GM06990 (cell line): ENCODE results near the gene VCP.

Experiments used
- DNase-seq: peaks from one replicate; pipeline ENCODE4 v3.0.0-alpha.2; 2011; ENCODE audit not compliant: insufficient read length; ENCODE audit errors: extremely low read depth
- H3K27me3 ChIP-seq: replicated peaks from 2 replicates; pipeline ENCODE4 v1.6.0; 2011; ENCODE audit warnings: low read length; ENCODE audit not compliant: control insufficient read depth, insufficient read depth
- H3K36me3 ChIP-seq: 2 replicates; pipeline ENCODE4 v1.5.1; 2011; ENCODE audit warnings: low read length; ENCODE audit not compliant: control insufficient read depth, insufficient read depth
- H3K4me3 ChIP-seq: replicated peaks from 2 replicates; pipeline ENCODE4 v1.5.1; 2011; ENCODE audit warnings: low read depth, mild to moderate bottlenecking, control low read depth, low read length
- TF ChIP-seq, protein P1 (sequence below): IDR thresholded peaks from 2 replicates; pipeline ENCODE4 v1.5.1; 2011; ENCODE audit warnings: low read length, control low read depth, mild to moderate bottlenecking, inconsistent platforms; ENCODE audit not compliant: insufficient read depth, poor library complexity, severe bottlenecking

The VCP gene

GRCh38 chr9:35108461-35108860 is 36.0 kb upstream of the VCP start:
- TF ChIP-seq, protein P1, sequence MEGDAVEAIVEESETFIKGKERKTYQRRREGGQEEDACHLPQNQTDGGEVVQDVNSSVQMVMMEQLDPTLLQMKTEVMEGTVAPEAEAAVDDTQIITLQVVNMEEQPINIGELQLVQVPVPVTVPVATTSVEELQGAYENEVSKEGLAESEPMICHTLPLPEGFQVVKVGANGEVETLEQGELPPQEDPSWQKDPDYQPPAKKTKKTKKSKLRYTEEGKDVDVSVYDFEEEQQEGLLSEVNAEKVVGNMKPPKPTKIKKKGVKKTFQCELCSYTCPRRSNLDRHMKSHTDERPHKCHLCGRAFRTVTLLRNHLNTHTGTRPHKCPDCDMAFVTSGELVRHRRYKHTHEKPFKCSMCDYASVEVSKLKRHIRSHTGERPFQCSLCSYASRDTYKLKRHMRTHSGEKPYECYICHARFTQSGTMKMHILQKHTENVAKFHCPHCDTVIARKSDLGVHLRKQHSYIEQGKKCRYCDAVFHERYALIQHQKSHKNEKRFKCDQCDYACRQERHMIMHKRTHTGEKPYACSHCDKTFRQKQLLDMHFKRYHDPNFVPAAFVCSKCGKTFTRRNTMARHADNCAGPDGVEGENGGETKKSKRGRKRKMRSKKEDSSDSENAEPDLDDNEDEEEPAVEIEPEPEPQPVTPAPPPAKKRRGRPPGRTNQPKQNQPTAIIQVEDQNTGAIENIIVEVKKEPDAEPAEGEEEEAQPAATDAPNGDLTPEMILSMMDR, result no peak

DNA sequence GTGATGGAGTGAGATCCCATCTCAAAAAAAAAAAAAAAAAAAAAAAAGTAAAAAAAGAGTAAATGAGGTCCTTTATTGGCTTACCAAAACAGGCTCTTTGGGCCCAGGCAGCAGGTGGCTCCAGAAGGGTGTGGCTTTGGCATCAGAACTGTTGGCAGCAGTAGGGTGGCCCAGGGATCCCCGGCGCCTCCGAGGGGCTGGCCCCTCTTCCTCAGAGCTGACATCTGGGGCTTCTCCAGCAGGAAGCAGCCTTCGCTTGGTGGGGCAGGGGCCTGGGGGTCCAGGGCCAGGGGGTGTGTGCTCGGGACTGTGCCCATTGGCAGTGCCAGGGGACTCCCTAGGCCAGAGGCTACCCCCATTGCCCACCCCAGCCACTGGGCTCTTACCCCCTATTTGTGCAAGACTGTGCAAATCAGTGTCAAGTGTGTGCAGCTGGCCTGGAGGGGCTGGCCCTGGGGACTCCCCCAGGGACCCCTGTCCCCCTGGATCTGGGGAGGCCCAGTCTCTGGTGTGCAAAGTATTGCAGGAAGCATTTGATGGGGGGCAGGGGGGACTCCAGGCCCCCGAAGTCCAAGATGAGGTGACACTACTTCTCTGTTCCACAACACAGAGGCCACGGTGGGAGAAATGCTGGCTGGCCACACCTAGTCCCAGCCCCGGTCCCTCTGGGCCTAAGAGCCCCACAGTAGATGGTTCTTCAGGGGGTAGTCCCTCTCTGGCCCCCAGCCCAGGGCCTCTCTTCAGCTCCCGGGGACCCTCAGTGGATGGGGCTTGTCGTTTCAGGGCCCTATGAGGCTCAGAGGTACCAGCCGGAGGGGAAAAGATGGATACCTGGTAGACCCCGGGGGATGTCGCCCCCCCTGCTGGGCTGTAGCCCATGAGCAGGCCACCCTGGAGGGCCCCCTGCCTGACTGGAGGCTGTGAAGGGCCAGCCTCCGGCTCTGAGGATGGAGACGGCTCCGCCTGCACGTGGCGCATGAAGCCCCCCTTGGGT is 35.2 kb upstream of the VCP start:
- TF ChIP-seq, protein P1, result no peak
- Histone ChIP-seq H3K36me3 (peaks cover 9% of the 10 kb centered on the region), H3K4me3 (no peak overlapping the region), H3K27me3 (no peaks in the 10 kb centered on the region)
- no peak for DNase-seq

More at GRCh38 chr9:35108461-35108860, 36.0 kb upstream of the VCP start:
- H3K4me3 ChIP-seq, result no peak overlapping the region
- H3K27me3 ChIP-seq, result no peaks in the 10 kb centered on the region
- H3K36me3 ChIP-seq, result peaks cover 9% of the 10 kb centered on the region
- DNase-seq, result no peak

- peaks cover 11% of the 10 kb centered on the region for H3K36me3 ChIP-seq
- DNase-seq, result no peak
- no peaks in the 10 kb centered on the region for H3K27me3 ChIP-seq
- TF ChIP-seq, protein P1, result no peak
- no peak overlapping the region for H3K4me3 ChIP-seq
These were observed 33.9 kb upstream of the VCP start for GRCh38 chr9:35106343-35106730.

GRCh38 chr9:35105571-35106342 is 33.3 kb upstream of the VCP start:
- TF ChIP-seq, protein P1, result no peak
- no peaks in the 10 kb centered on the region for H3K27me3 ChIP-seq
- H3K36me3 ChIP-seq, result peaks cover 13% of the 10 kb centered on the region
- no peak overlapping the region for H3K4me3 ChIP-seq
- DNase-seq, result no peak

DNA sequence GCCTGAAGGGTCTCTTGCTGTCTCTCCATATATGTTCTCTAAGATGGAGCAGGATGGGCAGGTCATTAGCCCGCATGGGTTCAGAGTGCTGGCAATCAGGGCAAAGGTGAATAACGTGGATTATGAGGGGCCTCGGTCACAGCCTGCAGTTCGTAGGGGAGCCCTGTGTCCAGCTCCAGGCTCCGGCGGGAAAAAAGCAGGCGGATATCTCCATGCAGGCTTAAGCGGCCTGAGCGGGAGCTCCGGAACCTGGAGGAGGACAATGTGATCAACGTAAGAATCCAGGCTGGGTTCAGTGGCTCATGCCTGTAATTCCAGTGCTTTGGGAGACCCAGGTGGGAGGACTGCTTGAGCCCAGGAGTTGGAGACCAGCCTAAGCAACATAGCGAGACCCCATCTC is 32.7 kb upstream of the VCP start:
- no peak for DNase-seq
- TF ChIP-seq, protein P1, result no peak
- no peaks in the 10 kb centered on the region for H3K27me3 ChIP-seq
- peaks cover 18% of the 10 kb centered on the region for H3K36me3 ChIP-seq
- no peak overlapping the region for H3K4me3 ChIP-seq
